ENCODE results near the gene FILIP1.

DNA sequence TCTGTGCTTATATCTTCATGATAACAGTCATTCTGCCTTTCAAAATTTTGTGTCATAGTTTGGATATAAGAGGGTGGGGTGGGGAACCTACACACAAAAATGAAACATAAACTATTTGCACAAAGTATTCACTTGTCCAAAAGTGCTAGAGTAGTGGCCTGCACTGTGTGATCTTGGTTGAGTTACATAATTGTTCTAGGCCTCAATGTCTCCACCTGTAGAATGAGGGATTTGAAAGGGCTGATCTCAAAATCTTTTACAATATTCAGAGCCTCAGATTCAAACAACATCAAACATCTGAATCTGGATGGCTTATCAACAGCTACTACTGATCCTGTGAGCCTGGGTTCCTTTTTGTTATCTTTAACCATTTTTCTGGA is 144.7 kb downstream of the FILIP1 start:
- TF ChIP-seq, protein P1, sequence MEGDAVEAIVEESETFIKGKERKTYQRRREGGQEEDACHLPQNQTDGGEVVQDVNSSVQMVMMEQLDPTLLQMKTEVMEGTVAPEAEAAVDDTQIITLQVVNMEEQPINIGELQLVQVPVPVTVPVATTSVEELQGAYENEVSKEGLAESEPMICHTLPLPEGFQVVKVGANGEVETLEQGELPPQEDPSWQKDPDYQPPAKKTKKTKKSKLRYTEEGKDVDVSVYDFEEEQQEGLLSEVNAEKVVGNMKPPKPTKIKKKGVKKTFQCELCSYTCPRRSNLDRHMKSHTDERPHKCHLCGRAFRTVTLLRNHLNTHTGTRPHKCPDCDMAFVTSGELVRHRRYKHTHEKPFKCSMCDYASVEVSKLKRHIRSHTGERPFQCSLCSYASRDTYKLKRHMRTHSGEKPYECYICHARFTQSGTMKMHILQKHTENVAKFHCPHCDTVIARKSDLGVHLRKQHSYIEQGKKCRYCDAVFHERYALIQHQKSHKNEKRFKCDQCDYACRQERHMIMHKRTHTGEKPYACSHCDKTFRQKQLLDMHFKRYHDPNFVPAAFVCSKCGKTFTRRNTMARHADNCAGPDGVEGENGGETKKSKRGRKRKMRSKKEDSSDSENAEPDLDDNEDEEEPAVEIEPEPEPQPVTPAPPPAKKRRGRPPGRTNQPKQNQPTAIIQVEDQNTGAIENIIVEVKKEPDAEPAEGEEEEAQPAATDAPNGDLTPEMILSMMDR (conservative IDR thresholded peaks at IDR 0.05; ENCODE audit: low read length), result no peak
- TF ChIP-seq EZH2phosphoT487 (IDR thresholded peaks at IDR 0.05; ENCODE audit: borderline replicate concordance, low read depth, low read length), result no peak

Data from OCI-LY7 (cell line).